Stimulated activated CD4-positive, alpha-beta T cell treated with anti-CD3 and anti-CD28 coated beads, Interleukin-15, amount 100 ng/mL, for 24 hours (primary cell): ENCODE measurements around the gene TFCP2L1.

Experiments used
- DNase-seq: peaks from one replicate; pipeline ENCODE4 v3.0.0-alpha.2; 2020

TFCP2L1 gene

GRCh38 chr2:121167411-121167810 lies 117.6 kb downstream of the TFCP2L1 start:
- no peak for DNase-seq
